Left ventricle myocardium superior (tissue), 1 donor: Measurements from ENCODE around the gene ITIH1. TPM values are rescaled to one million over a fixed set of nuclear protein-coding genes. Genes with fewer than 3 reads are reported as not detected.

Experiments used
- ATAC-seq: fragments of 200-7000 bp; cut with Tn5 transposase; one replicate; pipeline ENCODE4 v1.9.1; 2020; ENCODE audit warnings: mild to moderate bottlenecking, moderate library complexity
- DNase-seq: peaks from one replicate; pipeline ENCODE4 v3.0.0-alpha.2; 2020
- intact Hi-C: fragments of 100-400 bp; cut with micrococcal nuclease; formaldehyde crosslinking; loops from one replicate; pipeline ENCODE4 v1.11.0; 2022
- total RNA-seq: library from RNA; stranded (reverse); fragmentation: NEBNext Ultra II Directional; extraction: Animal tissue kit (Norgen Biotek cat#: 25700); gene quantifications from one replicate; pipeline ENCODE4 v1.2.1, GENCODE V29; 2021
- donor health status: DM: no; HTN: yes; CAD: no; lungs with severe emphysema.

Gene ITIH1
- total RNA-seq, 1 donor from 2014 or later, result not detected

DNA sequence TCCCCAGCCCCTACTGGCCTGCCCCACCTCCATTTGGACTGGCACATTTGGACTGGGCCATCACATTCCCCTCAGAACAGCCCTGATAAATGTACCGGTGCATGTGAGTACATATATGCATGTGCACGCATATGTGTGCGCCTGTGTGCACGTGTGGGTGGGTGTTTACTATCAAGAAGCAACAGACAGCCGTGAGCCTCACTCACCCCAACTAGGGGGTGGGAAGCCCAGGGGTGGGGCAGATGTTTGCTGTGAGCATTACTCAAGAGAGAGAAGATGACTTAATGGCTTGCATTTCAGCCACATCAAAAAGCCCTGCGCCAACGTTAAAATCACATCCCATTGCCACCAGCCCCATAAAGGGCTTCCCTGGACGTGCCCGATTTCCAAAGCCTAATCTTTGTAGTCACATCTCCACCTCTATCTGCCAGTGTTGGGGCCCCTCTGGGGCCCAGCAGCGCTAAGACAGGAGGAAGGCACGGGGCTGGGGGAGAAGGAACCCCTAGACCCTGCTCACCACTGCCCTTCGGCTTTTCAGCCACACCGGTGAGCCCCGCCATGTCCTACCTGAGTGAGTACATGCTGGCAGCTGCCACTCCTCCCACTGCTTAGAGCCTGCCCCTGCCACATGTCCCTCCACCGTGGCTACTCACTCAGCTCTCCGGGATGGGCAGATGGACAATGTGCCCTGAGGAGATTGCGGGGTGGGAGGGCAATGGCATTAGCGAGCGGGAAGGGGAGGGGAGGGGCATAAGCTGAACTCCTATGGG is 28.1 kb downstream of the ITIH1 start:
- ATAC-seq (no peak), DNase-seq (no peak)
- intact Hi-C loops, result no loop called here

DNA sequence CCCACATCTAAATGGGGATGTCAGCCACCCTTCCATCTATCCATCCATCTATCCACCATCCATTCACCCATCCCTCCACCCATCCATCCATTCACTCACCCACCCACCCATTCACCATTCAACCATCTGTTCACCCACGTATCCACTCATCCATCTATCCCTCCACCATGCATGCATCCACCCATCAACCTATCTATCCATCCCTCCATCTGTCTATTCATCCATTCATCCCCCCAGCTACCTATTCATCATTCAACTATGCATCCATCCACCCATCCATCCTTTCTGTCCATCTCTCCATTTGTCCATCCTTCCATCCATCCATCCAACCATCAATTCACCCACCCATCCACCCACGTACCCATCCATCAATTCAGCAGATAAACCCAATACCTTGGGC is 31.8 kb downstream of the ITIH1 start:
- intact Hi-C loops, result no loop called here
- ATAC-seq, result no peak
- no peak for DNase-seq

DNA sequence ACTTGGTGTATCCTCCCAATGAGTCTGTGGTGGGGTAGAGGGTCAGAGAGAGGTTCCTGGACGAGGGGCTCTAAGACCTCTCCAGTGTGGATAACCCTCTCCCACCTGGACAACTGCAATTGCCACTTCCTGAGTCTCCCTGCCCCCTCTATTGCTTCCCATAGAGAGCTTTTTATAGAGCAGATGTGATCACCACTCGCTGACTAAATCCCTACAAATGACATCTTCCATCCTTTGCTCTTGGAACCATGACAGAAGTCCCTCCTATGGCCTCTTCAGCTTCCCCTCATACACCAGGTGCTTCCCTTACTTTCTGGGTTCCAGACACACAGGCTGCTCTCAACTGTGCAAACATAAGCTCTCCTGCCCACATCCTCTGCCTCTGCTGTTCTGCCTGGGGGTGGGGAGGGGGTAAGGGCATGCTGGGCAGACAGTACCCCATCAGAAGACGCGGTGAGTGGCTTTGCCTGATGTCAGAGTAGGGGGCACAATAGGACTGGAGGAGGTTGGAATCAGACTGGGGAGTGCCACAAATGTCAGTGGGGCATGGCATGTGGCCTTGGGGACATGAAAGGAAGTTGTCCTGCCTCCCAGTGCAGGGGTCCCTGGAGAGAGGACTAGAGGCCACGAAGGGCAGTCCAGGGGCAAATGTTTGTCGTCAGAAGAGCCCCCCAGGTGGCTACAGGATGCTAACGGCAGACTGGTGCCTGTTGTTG is 32.4 kb downstream of the ITIH1 start:
- no peak for ATAC-seq
- DNase-seq, result no peak
- intact Hi-C loops, result no loop called here

DNA sequence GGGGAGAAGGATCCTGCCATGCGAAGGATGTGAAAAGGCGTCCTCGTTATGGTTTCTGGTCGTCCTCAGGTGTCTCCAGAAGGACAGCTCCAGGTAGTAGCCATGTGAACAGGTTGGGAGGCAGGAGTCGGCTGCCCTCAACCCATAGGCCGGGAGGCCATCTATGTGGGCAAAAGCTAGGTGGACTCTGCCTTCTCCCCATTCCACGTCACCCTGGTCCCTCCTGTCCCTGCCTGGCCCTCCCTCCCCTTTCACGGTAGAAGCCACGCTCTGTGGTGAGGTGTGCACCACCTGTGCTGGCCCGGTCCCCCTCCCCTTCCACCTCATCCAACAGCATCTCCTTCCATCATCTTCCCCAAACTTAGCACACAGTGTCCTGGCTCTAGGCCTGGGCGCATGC is 33.5 kb downstream of the ITIH1 start:
- DNase-seq, result no peak
- no peak for ATAC-seq
- intact Hi-C loops, result no loop called here

DNA sequence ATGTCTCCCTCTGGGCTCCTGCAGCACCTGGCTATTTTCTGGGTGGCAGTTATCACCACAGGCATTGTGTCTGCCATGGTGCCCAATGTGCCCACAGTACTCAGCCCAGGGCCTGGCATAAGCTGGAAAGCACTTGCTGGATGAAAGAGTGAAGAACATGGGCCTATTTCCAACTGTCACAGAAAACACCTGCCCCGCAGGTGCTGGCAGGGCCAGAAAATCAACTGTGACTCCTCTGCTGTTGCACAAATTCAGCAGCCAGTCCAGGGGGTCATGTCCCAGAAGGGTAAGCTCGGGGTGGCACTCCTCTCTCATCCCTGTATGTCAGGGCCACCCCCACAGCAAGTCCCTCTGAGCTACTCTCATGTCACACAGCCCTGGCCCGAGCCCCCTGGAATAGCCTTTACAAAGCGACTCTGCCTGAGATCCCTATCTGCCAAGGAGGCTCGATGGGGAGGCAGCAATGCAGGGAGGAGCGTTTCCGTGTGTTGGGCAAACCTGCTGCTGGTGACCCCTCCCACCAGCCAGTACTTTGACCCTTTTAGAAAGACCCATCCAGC is 34.1 kb downstream of the ITIH1 start:
- no peak for DNase-seq
- ATAC-seq, result no peak
- intact Hi-C loops, result no loop called here

DNA sequence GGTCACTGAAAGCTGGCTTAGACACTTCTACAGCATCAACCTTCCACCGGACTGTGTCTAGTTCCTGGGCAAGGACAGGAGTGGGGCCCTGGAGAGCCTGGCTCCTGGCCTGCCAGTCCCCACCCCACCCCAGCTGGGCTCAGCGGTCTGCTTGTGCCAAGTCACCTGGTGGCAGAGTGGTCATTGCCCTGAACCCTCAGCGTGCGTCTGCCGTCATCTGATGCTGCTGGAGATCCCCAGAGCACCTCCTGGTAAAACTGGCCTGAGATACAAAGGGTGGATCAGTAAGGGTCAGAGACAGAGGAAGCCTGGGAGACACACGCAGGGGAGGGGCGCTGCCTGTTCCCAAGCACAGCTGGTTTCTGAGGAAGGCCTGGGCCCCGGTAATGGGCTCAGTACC is 36.4 kb downstream of the ITIH1 start:
- ATAC-seq (no peak), DNase-seq (no peak)
- intact Hi-C loops, result no loop called here

DNA sequence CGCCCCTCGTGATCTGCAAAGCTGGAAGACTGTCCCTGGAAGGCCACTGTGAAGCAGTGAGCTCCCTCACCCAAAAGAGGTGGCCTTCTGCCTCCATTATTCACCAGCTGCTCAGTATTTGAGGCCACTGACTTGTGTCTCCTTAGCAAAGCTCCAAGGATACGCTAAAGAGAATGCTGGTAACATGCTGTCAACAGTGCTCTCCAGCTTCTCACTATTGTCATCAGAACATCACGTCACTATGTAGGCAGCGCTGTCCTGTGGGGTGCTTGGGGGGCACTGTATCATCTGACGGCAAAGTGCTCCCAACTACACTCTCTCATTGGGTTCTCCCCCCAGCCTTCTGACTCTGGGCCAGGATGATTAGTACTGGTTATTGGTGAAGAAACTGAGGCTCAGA is 38.8 kb downstream of the ITIH1 start:
- no peak for DNase-seq
- intact Hi-C loops, result no loop called here
- ATAC-seq, result no peak

DNA sequence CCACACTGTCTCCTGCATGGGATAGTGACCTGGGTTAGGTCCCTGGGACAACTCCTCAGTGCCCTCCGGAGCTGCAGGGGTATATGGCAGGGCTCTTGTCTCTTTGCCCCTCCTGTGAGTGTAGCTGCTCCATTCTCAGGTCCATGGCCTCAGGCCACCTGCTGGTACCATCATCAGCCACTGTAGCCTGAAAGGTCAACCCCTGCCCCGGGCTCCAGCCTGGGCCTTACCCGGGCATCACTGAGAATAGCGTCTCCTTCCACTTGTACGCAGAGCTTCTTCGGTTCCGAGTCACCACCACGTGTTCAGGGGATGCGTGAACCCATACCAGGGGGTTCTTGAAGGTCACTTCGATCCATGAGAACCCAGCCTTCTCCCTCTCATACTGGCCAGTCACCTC is 39.3 kb downstream of the ITIH1 start:
- intact Hi-C loops, result no loop called here
- no peak for ATAC-seq
- DNase-seq, result no peak

DNA sequence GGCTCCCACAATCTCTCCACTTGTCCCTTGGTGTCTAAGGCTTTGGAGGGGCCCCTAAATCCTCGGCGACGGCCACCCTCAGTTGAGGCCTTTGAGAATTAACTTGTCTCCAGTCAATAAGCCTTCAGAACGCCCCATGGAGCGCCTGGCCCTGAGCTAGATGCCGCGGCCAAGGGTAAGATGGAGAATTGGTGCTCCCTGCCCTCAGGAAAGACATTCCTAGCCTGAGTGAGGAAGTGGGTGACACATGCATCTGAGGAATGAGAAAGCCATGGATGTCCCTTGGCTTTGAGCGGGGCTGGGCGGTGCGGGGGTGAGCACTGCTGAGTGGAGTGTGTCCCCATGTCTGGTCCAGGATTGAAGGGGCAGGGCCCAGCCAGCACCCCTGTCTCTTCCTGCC is 39.8 kb downstream of the ITIH1 start:
- ATAC-seq (no peak), DNase-seq (no peak)
- intact Hi-C loops, result no loop called here

DNA sequence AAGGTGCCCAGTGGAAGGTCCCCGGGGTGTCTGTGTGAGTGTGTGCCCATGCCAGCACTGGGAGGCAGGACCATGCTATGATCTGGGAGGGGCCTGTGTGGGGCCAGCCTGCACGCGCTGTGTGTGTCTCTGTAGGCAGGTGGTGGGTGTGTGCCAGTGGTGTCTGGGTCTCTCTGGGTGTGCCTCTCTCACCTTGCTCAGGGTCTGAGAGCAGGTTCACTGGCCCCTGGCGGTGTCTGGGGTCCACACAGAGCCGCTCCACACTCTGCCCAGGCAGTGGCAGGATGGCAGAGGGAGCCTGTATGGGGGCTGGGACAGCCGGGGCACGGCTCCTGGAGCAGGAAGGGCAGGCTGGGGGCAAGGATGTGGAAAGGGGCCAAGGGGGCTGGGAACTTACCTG is 40.5 kb downstream of the ITIH1 start:
- DNase-seq (no peak), ATAC-seq (no peak)
- intact Hi-C loops, result no loop called here

DNA sequence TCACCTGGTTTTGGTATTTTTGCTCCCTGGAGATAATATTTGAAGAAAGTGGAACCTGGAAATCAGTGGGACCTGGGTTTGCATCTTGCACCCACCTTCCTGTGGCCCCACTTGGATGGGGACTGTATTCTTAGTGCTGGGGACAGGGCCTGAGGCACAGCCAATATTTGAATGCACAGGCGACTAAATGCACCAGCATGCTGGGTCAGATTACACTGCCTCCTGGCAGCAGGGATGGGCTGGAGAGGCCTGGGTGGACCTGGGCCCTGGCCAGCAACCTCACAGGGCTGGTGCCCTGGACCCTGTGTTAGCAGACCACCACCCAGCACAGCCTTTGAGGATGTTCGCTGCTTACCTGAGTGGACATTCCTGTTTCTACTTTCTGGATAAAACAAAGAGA is 42.5 kb downstream of the ITIH1 start:
- ATAC-seq (no peak), DNase-seq (no peak)
- intact Hi-C loops, result no loop called here

DNA sequence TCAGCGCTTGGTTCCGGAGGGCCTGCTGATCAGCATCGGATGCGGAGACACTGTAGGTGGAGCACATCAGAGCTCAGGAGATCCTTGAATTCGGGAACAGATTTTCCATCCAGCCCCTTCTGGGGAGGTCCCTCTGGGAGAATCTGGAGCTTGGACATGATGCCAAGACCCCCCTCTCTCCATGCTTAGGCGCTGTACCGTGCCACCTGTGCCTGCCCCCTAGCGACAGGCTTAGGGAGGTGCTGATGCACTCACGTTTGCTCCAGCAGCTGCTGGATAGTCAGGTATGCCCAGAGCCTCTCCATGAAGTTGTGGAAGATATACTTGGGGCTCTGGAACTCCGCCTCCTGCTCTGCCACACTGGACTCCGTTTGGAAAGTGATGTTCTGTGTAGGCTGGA is 43.3 kb downstream of the ITIH1 start:
- no peak for DNase-seq
- no peak for ATAC-seq
- intact Hi-C loops, result no loop called here

DNA sequence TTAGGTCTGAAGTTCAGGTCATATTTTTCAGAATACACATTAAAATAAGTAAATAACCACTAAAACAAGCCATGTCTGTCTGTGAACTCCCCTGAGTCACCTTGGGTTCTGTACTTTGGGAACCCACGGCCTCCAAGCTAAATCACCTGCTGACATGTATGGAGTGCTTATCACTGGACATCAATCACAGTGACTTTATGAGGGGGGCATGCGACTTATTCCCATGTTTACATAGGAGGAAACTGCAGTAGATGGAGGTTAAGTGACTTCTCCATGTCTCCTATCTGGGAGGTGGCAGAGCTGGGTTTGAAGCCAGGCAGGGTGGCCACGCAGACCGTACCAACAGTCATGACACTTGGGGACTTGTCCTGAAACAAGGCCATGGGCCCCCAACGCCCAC is 45.0 kb downstream of the ITIH1 start:
- intact Hi-C loops, result no loop called here
- ATAC-seq (no peak), DNase-seq (no peak)

DNA sequence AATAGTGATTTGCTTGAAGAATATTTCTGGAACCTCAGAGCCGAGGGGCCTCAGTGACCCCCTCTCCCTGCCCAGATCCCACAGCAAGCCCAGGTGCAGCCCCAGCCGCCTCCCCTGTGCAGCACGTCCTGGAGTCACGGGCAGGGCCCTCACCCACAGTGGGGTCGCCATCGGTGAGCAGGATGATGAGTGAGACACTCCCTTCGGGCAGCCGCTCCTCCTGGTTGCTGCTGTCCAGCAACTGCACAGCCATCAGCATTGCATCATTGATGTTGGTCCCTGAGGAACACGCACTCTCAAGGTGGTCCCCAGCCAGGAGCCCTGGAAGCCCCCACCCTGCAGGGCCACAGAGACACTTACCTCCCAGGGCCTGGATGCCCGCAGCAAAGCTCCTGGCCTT is 46.6 kb downstream of the ITIH1 start:
- ATAC-seq (no peak), DNase-seq (no peak)
- intact Hi-C loops, result no loop called here

DNA sequence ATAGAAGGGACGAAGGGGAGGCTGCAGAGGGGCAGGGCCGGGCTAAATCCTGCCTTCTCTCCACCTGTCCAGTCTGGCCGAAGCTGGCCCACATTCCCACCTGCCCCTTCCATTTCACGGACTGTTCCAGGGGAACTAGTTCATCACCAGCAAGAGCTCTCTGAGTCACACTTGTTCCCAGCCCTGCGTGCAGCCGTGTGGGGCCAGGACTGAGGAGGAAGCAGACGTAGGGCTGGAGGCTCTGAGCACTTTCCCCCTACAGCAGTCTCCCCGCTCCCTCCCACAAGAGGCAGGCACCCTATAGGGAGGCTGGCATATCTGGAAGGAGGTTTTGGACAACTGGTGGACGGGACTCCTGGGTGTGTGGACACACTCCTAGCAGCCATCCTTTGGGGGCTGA is 50.0 kb downstream of the ITIH1 start:
- intact Hi-C loops, result no loop called here
- no peak for DNase-seq
- ATAC-seq, result no peak

DNA sequence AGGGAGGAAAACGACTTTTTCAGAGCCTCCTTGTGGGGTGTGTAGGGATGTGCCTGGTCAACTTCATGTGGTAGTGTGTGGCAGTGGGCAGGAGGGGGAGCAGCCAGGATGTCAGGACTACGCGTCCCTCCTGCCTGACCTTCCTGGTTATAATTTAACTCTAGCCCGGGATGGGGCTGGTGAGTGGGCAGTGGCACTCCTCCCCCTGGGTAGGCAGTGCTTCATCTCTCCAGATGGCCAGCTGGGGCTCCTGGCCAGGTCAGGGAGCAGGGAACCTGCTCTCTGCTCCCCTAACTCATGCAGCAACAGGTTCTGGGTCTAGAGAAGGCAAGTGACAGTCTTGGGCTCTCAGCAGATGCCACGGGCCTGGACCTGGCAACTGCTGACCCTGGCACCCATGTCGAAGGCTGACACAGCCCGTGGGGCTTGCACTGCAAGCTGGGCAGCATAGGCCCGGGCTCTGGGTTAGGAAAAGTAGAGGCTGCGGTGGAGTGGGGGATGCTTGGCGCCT is 50.5 kb downstream of the ITIH1 start:
- intact Hi-C loops, result no loop called here
- DNase-seq (no peak), ATAC-seq (no peak)

DNA sequence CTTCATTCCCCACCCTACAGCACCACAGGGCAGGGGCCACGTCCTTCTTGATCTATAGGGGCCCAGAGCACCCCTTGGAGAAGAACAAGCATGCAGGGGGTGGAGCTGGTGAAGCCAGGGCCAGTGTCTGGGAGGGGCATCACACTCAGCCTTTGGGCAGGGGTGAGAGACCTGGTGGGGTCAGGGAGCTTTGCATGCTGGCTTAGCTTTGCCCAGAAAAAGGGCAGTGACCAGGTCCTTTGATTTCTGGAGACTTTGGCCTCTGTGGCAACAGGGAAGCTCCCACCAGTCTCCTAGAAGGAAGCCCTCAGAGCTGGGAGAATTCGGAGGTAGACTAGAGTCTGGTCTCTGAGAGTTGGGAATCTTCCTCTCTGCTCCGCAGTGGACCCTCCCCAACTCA is 52.1 kb downstream of the ITIH1 start:
- ATAC-seq (no peak), DNase-seq (no peak)
- intact Hi-C loops, result no loop called here

DNA sequence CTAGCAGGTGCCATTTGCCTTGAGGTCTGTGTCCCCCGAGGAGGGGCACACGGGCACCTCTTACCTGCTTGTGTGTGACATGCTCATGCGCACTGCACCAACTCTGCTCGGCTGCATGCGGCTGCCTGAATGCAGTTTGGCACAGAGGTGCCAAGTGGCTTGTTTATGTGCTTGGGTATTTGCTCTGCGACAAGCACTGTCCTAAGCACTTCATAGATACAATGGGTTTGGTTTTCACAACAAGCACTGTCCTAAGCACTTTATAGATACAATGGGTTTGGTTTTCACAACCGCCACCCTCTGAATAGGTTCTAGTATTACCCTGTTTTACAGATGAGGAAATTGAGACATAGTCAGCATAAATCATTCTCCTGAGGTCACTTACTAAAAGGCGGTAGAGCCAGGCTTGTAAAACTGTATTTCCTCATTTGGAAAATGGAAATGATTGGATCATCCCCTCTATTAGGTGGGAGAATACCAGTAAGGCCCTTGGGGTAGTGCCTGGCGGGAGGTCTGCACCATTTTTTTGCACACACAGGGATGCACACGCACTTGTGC is 52.6 kb downstream of the ITIH1 start:
- DNase-seq (no peak), ATAC-seq (no peak)
- intact Hi-C loops, result no loop called here

DNA sequence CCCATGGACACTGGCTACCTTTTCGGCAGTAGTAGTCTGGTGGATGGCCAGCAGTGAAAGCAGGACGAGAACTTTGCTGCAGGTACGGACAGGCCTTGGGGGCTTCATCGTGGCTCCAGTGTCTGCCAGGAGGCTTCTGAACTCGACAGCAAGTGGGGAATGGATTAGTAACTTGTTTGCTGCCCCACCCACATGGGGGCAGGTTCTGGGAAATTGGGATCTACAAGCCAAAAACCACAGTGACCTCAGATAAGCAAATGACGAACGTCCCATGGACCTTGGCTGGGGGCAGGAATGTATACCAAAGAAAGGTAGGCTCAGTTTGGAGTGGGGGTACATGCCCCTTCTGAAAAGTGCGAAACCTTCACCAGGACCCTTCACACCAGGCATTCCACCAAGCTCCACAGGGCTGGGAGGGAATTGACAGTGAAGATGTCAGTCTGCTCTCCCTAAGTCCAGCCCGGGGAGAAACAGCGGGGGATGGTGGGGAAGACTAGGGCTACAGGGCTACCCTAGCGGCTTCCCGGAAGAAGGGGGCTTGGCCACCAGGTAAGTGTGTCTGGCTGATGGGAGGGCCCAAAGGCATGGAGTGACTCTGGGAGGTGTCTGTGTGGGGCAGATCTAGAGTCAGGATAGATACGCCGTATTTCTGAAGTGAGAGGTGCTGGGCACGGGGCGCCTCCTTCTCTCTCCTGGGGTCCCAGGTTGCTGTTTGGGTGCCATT is 53.3 kb downstream of the ITIH1 start, which contains the start of gene ITIH4:
ITIH4 (minus strand) TSS at position 138 of the 724 bp plus-strand sequence; CDS start at position 108, 30 bp downstream.
- ATAC-seq (no peak), DNase-seq (no peak)
- intact Hi-C loops, result no loop called here
